Measurements from ENCODE around the gene NCKAP5.

GRCh38 chr2:133107058-133107815 is 461.0 kb downstream of the NCKAP5 start:
- TF ChIP-seq ZNF274 (IDR thresholded peaks at IDR 0.05; ENCODE audit: low read depth, low read length): no peak
- no peak for TF ChIP-seq YY1 (IDR thresholded peaks at IDR 0.05; ENCODE audit: insufficient read depth, insufficient read length)
- no peak for TF ChIP-seq SUZ12 (IDR thresholded peaks at IDR 0.05; ENCODE audit: extremely low read depth, insufficient read depth, insufficient read length)

All from NT2/D1 (cell line).